ENCODE results near the gene DISC1. TPM values are rescaled to one million over a fixed set of nuclear protein-coding genes. Genes with fewer than 3 reads are reported as not detected.

DISC1 gene
- total and polyA plus RNA-seq, 2 of the 13 experiments (the other 11 are each of a cell fraction or from before 2014, with no cell fraction given) = 4.2 to 4.6 TPM

DNA sequence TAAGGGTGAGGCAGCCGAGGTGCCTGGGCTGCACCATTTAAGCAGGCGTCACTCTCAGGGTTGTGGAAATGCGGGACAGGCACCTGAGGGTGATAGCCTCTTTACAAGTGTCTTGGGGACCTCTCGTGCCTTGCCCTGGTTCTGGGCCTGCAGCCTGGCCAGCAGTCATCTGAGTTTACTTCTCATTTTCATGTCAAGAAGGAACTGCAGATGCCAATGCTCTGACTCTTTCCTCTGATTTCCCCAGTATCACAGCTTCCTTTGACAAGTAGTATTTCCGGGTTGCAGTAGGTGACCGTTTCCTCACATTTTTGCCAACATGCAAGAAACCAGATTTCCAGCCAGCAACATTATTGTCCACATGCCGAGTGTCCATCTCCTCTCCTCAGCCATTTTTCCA is 286.9 kb downstream of the DISC1 start:
- no TSS peak for BruUV-seq (replicated peaks)
- no peak overlapping the region for H3K9ac ChIP-seq (ENCODE audit: insufficient read depth, low read depth, low read length)
- ChIA-PET CTCF (ENCODE audit: low intra/inter-chr PET ratio, low total read pairs) (no interaction called here), POLR2A (no interaction called here)
- FAIRE-seq = no peak
- intact Hi-C loops (cut with micrococcal nuclease; ENCODE audit: unreplicated experiment) (no loop called here), in situ Hi-C loops (cut with HindIII; ENCODE audit: extremely low pct_ligation_motif_present, low pct_unique_long_range_greater_than_20kb) (no loop called here)
- no peaks in the 10 kb centered on the region for H3K9me3 ChIP-seq (ENCODE audit: low read length)
- no peaks in the 10 kb centered on the region for H3K79me2 ChIP-seq (ENCODE audit: insufficient read depth, low read length)
- no peak for ATAC-seq
- H3K27me3 ChIP-seq (ENCODE audit: control insufficient read depth in 1 of 2, insufficient read depth in 2 of 2, low read length in 2 of 2) = no peaks in the 10 kb centered on the region
- no peaks in the 10 kb centered on the region for H3K4me1 ChIP-seq (ENCODE audit: insufficient read depth, low read length)
- TF ChIP-seq, protein P1, sequence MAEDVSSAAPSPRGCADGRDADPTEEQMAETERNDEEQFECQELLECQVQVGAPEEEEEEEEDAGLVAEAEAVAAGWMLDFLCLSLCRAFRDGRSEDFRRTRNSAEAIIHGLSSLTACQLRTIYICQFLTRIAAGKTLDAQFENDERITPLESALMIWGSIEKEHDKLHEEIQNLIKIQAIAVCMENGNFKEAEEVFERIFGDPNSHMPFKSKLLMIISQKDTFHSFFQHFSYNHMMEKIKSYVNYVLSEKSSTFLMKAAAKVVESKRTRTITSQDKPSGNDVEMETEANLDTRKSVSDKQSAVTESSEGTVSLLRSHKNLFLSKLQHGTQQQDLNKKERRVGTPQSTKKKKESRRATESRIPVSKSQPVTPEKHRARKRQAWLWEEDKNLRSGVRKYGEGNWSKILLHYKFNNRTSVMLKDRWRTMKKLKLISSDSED (CRISPR knock-in tag; IDR thresholded peaks at IDR 0.05) = no peak
- TF ChIP-seq, protein P2, sequence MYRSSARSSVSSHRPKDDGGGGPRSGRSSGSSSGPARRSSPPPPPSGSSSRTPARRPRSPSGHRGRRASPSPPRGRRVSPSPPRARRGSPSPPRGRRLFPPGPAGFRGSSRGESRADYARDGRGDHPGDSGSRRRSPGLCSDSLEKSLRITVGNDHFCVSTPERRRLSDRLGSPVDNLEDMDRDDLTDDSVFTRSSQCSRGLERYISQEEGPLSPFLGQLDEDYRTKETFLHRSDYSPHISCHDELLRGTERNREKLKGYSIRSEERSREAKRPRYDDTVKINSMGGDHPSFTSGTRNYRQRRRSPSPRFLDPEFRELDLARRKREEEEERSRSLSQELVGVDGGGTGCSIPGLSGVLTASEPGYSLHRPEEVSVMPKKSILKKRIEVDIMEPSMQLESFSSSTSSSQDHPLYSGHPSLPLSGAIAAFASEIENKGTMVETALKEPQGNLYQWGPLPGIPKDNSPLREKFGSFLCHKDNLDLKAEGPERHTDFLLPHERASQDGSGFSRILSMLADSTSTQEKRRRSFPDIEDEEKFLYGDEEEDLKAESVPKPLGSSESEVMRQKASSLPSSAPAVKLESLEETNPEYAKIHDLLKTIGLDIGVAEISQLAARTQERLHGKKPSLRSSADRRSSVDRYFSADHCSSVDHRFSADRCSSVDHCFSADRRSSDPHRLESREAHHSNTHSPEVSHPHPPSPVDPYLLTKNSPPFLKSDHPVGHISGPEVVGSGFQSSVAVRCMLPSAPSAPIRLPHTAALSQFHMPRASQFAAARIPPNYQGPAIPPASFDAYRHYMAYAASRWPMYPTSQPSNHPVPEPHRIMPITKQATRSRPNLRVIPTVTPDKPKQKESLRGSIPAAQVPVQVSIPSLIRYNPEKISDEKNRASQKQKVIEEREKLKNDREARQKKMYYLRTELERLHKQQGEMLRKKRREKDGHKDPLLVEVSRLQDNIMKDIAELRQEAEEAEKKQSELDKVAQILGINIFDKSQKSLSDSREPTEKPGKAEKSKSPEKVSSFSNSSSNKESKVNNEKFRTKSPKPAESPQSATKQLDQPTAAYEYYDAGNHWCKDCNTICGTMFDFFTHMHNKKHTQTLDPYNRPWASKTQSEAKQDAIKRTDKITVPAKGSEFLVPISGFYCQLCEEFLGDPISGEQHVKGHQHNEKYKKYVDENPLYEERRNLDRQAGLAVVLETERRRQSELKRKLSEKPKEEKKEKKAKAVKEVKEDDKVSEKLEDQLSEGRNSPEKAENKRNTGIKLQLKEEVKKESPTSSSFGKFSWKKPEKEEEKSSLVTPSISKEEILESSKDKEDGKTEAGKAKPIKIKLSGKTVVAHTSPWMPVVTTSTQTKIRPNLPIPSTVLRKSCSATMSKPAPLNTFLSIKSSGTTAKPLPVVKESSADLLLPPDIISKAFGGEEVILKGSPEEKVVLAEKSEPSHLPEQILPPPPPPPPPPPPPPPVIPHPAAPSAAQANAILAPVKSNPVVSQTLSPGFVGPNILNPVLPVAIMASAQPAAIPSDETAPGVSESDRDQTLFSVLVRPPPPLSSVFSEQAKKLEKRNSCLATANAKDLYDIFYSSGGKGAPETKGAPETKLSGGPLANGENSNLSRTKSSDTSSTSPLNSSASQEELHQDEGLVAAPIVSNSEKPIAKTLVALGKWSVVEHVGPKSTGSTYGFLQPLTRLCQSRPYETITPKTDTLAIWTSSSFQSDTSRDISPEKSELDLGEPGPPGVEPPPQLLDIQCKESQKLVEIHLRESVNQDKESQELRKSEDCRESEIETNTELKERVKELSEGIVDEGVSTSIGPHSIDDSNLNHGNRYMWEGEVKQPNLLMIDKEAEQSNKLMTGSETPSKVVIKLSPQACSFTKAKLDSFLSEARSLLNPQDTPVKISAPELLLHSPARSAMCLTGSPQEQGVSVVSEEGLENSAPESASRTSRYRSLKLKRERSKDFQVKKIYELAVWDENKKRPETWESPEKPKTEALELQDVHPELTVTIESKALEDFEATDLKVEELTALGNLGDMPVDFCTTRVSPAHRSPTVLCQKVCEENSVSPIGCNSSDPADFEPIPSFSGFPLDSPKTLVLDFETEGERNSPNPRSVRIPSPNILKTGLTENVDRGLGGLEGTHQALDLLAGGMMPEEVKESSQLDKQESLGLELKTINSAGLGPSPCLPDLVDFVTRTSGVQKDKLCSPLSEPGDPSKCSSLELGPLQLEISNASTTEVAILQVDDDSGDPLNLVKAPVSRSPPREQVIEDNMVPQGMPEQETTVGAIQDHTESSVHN (CRISPR knock-in tag; IDR thresholded peaks at IDR 0.05) = no peak
- no peak for TF ChIP-seq ZNF883 (CRISPR knock-in tag; IDR thresholded peaks at IDR 0.05; ENCODE audit: not compliant biosample characterization)
- no peak for TF ChIP-seq ZNF12 (CRISPR knock-in tag; IDR thresholded peaks at IDR 0.05)
- no peak overlapping the region for H3K4me2 ChIP-seq (ENCODE audit: low read depth, low read length)
- no peaks in the 10 kb centered on the region for H4K20me1 ChIP-seq (ENCODE audit: insufficient read depth, low read length)
- 95% methylated on average over 7 of the region's 7 CpGs for WGBS (ENCODE audit: low lambda C conversion rate)
- no peak overlapping the region for H3K27ac ChIP-seq (ENCODE audit: extremely low read length, insufficient read depth, low read length)
- H3K4me3 ChIP-seq (replicated peaks in 1 of 3; ENCODE audit: insufficient read depth in 1 of 3, low read depth in 2 of 3, low read length in 3 of 3) = no peak overlapping the region
- no peak overlapping the region for H2AFZ ChIP-seq (ENCODE audit: low read length)
- H3K36me3 ChIP-seq (replicated peaks in 1 of 2; ENCODE audit: control insufficient read depth in 1 of 2, insufficient read depth in 2 of 2, low read length in 2 of 2) = no peaks in the 10 kb centered on the region
- no peak for DNase-seq (ENCODE audit: low spot score)
